ENCODE data around the gene GRAMD1B. TPM values are rescaled to one million over a fixed set of nuclear protein-coding genes. Genes with fewer than 3 reads are reported as not detected.

Gene GRAMD1B
- total and polyA plus RNA-seq, 4 donors, result 0.29 to 2.6 (median 1.3) TPM

DNA sequence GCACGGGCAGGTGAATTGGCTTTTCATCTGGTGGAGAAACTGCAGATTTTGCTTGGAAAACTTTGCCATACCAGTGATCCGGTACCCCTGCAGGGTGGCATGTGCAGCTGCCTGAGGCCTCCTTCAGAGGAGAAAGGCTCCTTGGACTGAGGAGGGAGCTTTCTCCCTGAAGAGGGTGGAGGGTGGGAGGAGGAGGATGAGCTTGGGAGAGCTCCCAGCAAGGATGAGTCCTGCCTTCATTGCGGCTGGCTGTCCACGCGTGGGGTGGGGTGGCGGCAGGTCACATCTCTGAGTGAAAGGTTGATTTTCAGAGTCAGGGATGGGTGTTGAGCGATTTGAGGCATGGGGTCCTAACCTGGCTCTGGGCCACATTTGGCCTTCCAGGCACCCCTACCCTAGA, 96.8 kb downstream of the GRAMD1B start:
- H3K27me3 ChIP-seq (ENCODE audit: control insufficient read depth in 4 of 4, insufficient read depth in 4 of 4, low read length in 3 of 4), result peaks cover 0 to 2% (median 0%) of the 10 kb centered on the region in 4 donors
- WGBS, result 70% methylated on average over 7 of the region's 7 CpGs
- no peak for TF ChIP-seq GABPA (IDR thresholded peaks at IDR 0.05 in 1 of 2, conservative IDR thresholded peaks at IDR 0.05 in 1 of 2)
- TF ChIP-seq FOXA1 (IDR thresholded peaks at IDR 0.05), result no peak
- no peak for TF ChIP-seq EGR1 (IDR thresholded peaks at IDR 0.05; ENCODE audit: low read depth in 2 of 2)
- no peak for TF ChIP-seq TAF1 (conservative IDR thresholded peaks at IDR 0.05)
- TF ChIP-seq FOXA2 (IDR thresholded peaks at IDR 0.05), result no peak
- no peak for TF ChIP-seq HNF4A (conservative IDR thresholded peaks at IDR 0.05)
- TF ChIP-seq MAX (IDR thresholded peaks at IDR 0.05), result no peak
- TF ChIP-seq RAD21 (IDR thresholded peaks at IDR 0.05), result no peak
- no peak for TF ChIP-seq ZBTB33 (IDR thresholded peaks at IDR 0.05)
- TF ChIP-seq JUND (IDR thresholded peaks at IDR 0.05), result no peak
- TF ChIP-seq, protein P1, sequence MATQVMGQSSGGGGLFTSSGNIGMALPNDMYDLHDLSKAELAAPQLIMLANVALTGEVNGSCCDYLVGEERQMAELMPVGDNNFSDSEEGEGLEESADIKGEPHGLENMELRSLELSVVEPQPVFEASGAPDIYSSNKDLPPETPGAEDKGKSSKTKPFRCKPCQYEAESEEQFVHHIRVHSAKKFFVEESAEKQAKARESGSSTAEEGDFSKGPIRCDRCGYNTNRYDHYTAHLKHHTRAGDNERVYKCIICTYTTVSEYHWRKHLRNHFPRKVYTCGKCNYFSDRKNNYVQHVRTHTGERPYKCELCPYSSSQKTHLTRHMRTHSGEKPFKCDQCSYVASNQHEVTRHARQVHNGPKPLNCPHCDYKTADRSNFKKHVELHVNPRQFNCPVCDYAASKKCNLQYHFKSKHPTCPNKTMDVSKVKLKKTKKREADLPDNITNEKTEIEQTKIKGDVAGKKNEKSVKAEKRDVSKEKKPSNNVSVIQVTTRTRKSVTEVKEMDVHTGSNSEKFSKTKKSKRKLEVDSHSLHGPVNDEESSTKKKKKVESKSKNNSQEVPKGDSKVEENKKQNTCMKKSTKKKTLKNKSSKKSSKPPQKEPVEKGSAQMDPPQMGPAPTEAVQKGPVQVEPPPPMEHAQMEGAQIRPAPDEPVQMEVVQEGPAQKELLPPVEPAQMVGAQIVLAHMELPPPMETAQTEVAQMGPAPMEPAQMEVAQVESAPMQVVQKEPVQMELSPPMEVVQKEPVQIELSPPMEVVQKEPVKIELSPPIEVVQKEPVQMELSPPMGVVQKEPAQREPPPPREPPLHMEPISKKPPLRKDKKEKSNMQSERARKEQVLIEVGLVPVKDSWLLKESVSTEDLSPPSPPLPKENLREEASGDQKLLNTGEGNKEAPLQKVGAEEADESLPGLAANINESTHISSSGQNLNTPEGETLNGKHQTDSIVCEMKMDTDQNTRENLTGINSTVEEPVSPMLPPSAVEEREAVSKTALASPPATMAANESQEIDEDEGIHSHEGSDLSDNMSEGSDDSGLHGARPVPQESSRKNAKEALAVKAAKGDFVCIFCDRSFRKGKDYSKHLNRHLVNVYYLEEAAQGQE (IDR thresholded peaks at IDR 0.05), result no peak
- no peak for TF ChIP-seq ATF3 (IDR thresholded peaks at IDR 0.05)
- no peak for TF ChIP-seq HNF4G (IDR thresholded peaks at IDR 0.05)
- TF ChIP-seq SP1 (IDR thresholded peaks at IDR 0.05), result no peak
- DNase-seq (ENCODE audit: low spot score), result no peak
- H3K27ac ChIP-seq (ENCODE audit: low read depth in 1 of 2, low read length in 2 of 2), result no peak overlapping the region
- H3K36me3 ChIP-seq (ENCODE audit: control insufficient read depth in 4 of 4, insufficient read depth in 3 of 4, low read depth in 1 of 4, low read length in 3 of 4), result no peaks in the 10 kb centered on the region
- H3K4me3 ChIP-seq (ENCODE audit: low read depth in 1 of 3, low read length in 3 of 3), result no peak overlapping the region
- no peak overlapping the region for H3K9ac ChIP-seq (ENCODE audit: low read depth in 1 of 2, low read length in 2 of 2)
- H3K4me1 ChIP-seq (ENCODE audit: control insufficient read depth in 4 of 4, insufficient read depth in 4 of 4, low read length in 3 of 4), result no peaks in the 10 kb centered on the region
- H3K9me3 ChIP-seq (ENCODE audit: control insufficient read depth in 4 of 4, low read length in 3 of 4), result no peaks in the 10 kb centered on the region

- H3K9me3 ChIP-seq (ENCODE audit: control insufficient read depth in 4 of 4, low read length in 3 of 4), result no peaks in the 10 kb centered on the region
- TF ChIP-seq NR2F2 (IDR thresholded peaks at IDR 0.05), result no peak
- TF ChIP-seq YY1 (IDR thresholded peaks at IDR 0.05), result no peak
- TF ChIP-seq HNF4G (IDR thresholded peaks at IDR 0.05), result no peak
- TF ChIP-seq RXRA (IDR thresholded peaks at IDR 0.05), result no peak
- no peak for TF ChIP-seq GABPA (IDR thresholded peaks at IDR 0.05 in 1 of 2, conservative IDR thresholded peaks at IDR 0.05 in 1 of 2)
- TF ChIP-seq, protein P1 (IDR thresholded peaks at IDR 0.05), result no peak
- TF ChIP-seq, protein P2, sequence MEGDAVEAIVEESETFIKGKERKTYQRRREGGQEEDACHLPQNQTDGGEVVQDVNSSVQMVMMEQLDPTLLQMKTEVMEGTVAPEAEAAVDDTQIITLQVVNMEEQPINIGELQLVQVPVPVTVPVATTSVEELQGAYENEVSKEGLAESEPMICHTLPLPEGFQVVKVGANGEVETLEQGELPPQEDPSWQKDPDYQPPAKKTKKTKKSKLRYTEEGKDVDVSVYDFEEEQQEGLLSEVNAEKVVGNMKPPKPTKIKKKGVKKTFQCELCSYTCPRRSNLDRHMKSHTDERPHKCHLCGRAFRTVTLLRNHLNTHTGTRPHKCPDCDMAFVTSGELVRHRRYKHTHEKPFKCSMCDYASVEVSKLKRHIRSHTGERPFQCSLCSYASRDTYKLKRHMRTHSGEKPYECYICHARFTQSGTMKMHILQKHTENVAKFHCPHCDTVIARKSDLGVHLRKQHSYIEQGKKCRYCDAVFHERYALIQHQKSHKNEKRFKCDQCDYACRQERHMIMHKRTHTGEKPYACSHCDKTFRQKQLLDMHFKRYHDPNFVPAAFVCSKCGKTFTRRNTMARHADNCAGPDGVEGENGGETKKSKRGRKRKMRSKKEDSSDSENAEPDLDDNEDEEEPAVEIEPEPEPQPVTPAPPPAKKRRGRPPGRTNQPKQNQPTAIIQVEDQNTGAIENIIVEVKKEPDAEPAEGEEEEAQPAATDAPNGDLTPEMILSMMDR (IDR thresholded peaks at IDR 0.05; ENCODE audit: low read depth, low read length, missing input control), result no peak
- no peak for TF ChIP-seq JUND (IDR thresholded peaks at IDR 0.05)
- no peak for TF ChIP-seq SP1 (IDR thresholded peaks at IDR 0.05)
- no peak for TF ChIP-seq EGR1 (IDR thresholded peaks at IDR 0.05; ENCODE audit: low read depth in 2 of 2)
- WGBS, result 85% methylated on average over 3 of the region's 3 CpGs
- H3K9ac ChIP-seq (ENCODE audit: low read depth in 1 of 2, low read length in 2 of 2), result no peak overlapping the region
- peaks cover 0 to 2% (median 0%) of the 10 kb centered on the region in 4 donors for H3K27me3 ChIP-seq (ENCODE audit: control insufficient read depth in 4 of 4, insufficient read depth in 4 of 4, low read length in 3 of 4)
- H3K36me3 ChIP-seq (ENCODE audit: control insufficient read depth in 4 of 4, insufficient read depth in 3 of 4, low read depth in 1 of 4, low read length in 3 of 4), result no peaks in the 10 kb centered on the region
- no peak overlapping the region for H3K4me3 ChIP-seq (ENCODE audit: low read depth in 1 of 3, low read length in 3 of 3)
- no peaks in the 10 kb centered on the region for H3K4me1 ChIP-seq (ENCODE audit: control insufficient read depth in 4 of 4, insufficient read depth in 4 of 4, low read length in 3 of 4)
- no peak overlapping the region for H3K27ac ChIP-seq (ENCODE audit: low read depth in 1 of 2, low read length in 2 of 2)
- DNase-seq (ENCODE audit: low spot score), result no peak
Observed at GRCh38 chr11:123527526-123527925, 97.5 kb downstream of the GRAMD1B start.

Measured in liver (tissue), 9 donors.